RWPE2 (cell line): Measurements from ENCODE around the gene ZNF710.
A peak's percentile ranks its signal among the peaks of the same experiment; 100 is the strongest.

Experiments
- ATAC-seq: fragments of 200-7000 bp; cut with Tn5 transposase; 3 replicates; pipeline ENCODE4 v1.9.1; 2021; ENCODE audit warnings: low read depth
- DNase-seq: peaks from one replicate; pipeline ENCODE4 v3.0.0-alpha.2; 2020; ENCODE audit warnings: low spot score
- H3K27ac ChIP-seq: fragments of 450-650 bp; 2 replicates; pipeline ENCODE4 v1.5.1; 2017; ENCODE audit warnings: mild to moderate bottlenecking; ENCODE audit not compliant: poor library complexity, severe bottlenecking
- H3K27me3 ChIP-seq: fragments of 250-450 bp; sonication (Bioruptor Pico); 2 replicates; pipeline ENCODE4 v1.5.1; 2021; ENCODE audit warnings: mild to moderate bottlenecking, moderate library complexity; ENCODE audit not compliant: insufficient read depth, poor library complexity, severe bottlenecking
- H3K36me3 ChIP-seq: fragments of 250-450 bp; sonication (Bioruptor Pico); 2 replicates; pipeline ENCODE4 v1.5.1; 2020; ENCODE audit warnings: low read depth, mild to moderate bottlenecking, moderate library complexity
- H3K4me1 ChIP-seq: fragments of 250-450 bp; sonication (Bioruptor Pico); 2 replicates; pipeline ENCODE4 v1.5.1; 2021; ENCODE audit warnings: mild to moderate bottlenecking, moderate library complexity; ENCODE audit not compliant: insufficient read depth, poor library complexity, severe bottlenecking
- H3K4me3 ChIP-seq: fragments of 250-450 bp; sonication (Bioruptor Pico); 2 replicates; pipeline ENCODE4 v1.5.1; 2021; ENCODE audit warnings: mild to moderate bottlenecking, moderate library complexity; ENCODE audit not compliant: severe bottlenecking
- H3K9me3 ChIP-seq: fragments of 250-450 bp; sonication (Bioruptor Pico); 2 replicates; pipeline ENCODE4 v1.5.1; 2021; ENCODE audit warnings: mild to moderate bottlenecking, moderate library complexity; ENCODE audit not compliant: severe bottlenecking
- CTCF ChIP-seq: fragments of 450-650 bp; IDR thresholded peaks from one replicate; pipeline ENCODE4 v1.5.1; 2017; ENCODE audit warnings: mild to moderate bottlenecking, moderate library complexity; ENCODE audit not compliant: poor library complexity, severe bottlenecking

The ZNF710 gene

DNA sequence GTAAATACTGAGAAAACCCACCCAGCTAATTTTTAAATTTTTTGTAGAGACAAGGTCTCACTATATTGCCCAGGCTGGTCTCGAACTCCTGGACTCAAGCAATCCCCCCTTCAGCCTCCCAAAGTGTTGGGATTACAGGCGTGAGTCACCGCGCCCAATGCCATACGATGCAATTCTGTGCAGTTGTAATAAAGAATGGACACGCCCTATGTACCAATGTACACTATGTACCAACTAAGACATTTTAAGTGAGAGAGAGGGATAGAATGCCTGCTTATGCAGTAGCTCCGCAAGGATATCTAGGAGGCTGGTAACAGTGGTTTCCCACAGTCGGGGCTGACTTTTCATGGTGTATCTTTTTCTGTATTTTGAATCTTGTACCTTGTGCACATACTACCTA is 14.6 kb downstream of the ZNF710 start:
- Histone ChIP-seq H3K27me3 (no peaks in the 10 kb centered on the region), H3K9me3 (peaks cover 11% of the 10 kb centered on the region), H3K4me3 (no peak overlapping the region), H3K36me3 (peaks cover 22% of the 10 kb centered on the region), H3K27ac (peak overlapping the region; percentile 70), H3K4me1 (peaks cover 25% of the 10 kb centered on the region)
- ATAC-seq (peak; percentile 96), DNase-seq (peak; percentile 86)
- TF ChIP-seq CTCF = no peak

DNA sequence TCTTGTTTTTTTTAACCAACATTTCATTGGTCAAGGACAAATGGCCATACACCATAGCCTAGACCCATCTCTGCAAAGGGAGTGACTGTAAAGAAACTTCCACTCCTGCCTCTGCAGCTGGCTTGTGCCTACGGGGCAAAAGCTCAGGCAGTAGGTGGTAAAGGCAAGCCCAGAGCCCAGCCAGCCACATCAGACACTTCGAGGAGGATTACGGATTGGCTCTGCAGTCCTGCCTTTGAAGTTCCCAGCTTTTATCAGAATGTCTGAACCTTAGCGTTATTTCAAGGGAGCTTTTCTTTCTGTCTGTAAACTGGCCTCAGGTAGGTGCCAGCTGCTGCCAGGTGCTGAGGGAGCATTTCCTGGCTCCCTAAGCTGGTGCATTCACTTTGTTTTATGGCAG is 15.6 kb downstream of the ZNF710 start:
- DNase-seq = peak; percentile 25
- no peak for TF ChIP-seq CTCF
- Histone ChIP-seq H3K4me3 (no peak overlapping the region), H3K4me1 (peaks cover 25% of the 10 kb centered on the region), H3K36me3 (peaks cover 21% of the 10 kb centered on the region), H3K27ac (peak overlapping the region; percentile 70), H3K9me3 (peaks cover 2% of the 10 kb centered on the region), H3K27me3 (no peaks in the 10 kb centered on the region)
- ATAC-seq = no peak

DNA sequence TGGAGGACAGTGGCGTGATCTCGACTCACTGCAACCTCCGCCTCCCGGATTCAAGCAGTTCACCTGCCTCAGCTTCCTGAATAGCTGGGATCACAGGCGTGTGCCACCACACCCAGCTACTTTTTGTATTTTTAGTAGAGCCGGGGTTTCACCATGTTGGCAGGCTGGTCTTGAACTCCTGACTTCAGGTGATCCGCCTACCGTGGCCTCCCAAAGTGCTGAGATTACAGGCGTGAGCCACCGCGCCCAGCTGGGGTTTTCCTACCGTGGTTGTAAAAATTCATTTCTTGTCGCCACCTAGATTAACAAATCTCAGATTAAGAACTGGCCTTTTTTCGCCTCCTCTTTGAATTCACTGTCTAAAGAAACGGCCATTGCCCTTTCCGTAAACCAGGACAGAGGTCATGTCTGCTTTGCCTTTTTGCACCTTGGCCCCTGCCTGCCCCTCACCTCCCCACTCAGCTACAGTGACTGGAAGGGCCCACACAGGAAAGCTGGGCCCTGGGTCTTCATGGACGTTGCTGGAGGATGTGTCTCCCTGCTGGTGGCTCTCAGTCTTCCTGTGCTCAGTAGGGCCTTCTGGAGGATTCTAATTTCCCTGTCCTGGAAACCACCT is 17.2 kb downstream of the ZNF710 start:
- TF ChIP-seq CTCF = no peak
- ATAC-seq = no peak
- H3K27ac ChIP-seq = peak overlapping the region; percentile 70
- no peaks in the 10 kb centered on the region for H3K9me3 ChIP-seq
- peaks cover 19% of the 10 kb centered on the region for H3K36me3 ChIP-seq
- no peak overlapping the region for H3K4me3 ChIP-seq
- peaks cover 25% of the 10 kb centered on the region for H3K4me1 ChIP-seq
- peak; percentile 49 for DNase-seq
- H3K27me3 ChIP-seq = no peaks in the 10 kb centered on the region

- Histone ChIP-seq H3K36me3 (peaks cover 16% of the 10 kb centered on the region; the same call in 1 of the 2 replicates), H3K27ac (no peak overlapping the region), H3K9me3 (no peaks in the 10 kb centered on the region), H3K4me3 (no peak overlapping the region), H3K27me3 (no peaks in the 10 kb centered on the region), H3K4me1 (peaks cover 25% of the 10 kb centered on the region)
- TF ChIP-seq CTCF = no peak
- DNase-seq (peak; percentile 66), ATAC-seq (no peak)
Observed at GRCh38 chr15:90019611-90020010, 18.5 kb downstream of the ZNF710 start.

GRCh38 chr15:90020021-90020735 is 19.1 kb downstream of the ZNF710 start:
- Histone ChIP-seq H3K4me3 (no peak overlapping the region), H3K36me3 (peaks cover 16% of the 10 kb centered on the region; the same call in 1 of the 2 replicates), H3K27ac (no peak overlapping the region), H3K27me3 (no peaks in the 10 kb centered on the region), H3K4me1 (peaks cover 25% of the 10 kb centered on the region), H3K9me3 (no peaks in the 10 kb centered on the region)
- ATAC-seq (no peak), DNase-seq (peak; percentile 65)
- no peak for TF ChIP-seq CTCF
